Measurements from ENCODE around the gene ZNF354B. TPM values are rescaled to one million over a fixed set of nuclear protein-coding genes. Genes with fewer than 3 reads are reported as not detected.

Gene ZNF354B
- total RNA-seq, 1 donor from 2014 or later, result 9.8 TPM

GRCh38 chr5:178818094-178818493, 41.7 kb upstream of the ZNF354B start:
- no peak for FAIRE-seq
- H3K79me2 ChIP-seq (ENCODE audit: insufficient read depth, low read length), result no peaks in the 10 kb centered on the region

GRCh38 chr5:178820001-178820400, 39.8 kb upstream of the ZNF354B start:
- Mint-ChIP-seq H3K27ac (ENCODE audit: unreplicated experiment) (no peak overlapping the region), H3K36me3 (ENCODE audit: low read depth, unreplicated experiment) (no peaks in the 10 kb centered on the region), H3K9me3 (ENCODE audit: unreplicated experiment) (no peaks in the 10 kb centered on the region), H3K27me3 (ENCODE audit: low read depth, unreplicated experiment) (peaks cover 7% of the 10 kb centered on the region), H3K4me3 (ENCODE audit: unreplicated experiment) (no peak overlapping the region), H3K4me1 (ENCODE audit: low read depth, unreplicated experiment) (no peaks in the 10 kb centered on the region)
- H3K4me3 ChIP-seq (ENCODE audit: insufficient read depth, low read depth, low read length), result no peak overlapping the region
- no peak overlapping the region for H3K27ac ChIP-seq (ENCODE audit: low read depth, low read length)
- no peaks in the 10 kb centered on the region for H3K4me1 ChIP-seq (ENCODE audit: insufficient read depth, low read length)
- peaks cover 2% of the 10 kb centered on the region for H3K9me3 ChIP-seq (ENCODE audit: insufficient read depth, low read depth, low read length)
- TF ChIP-seq CTCF (IDR thresholded peaks at IDR 0.05; ENCODE audit: insufficient read depth, low read depth, low read length) (no peak), EZH2 (IDR thresholded peaks at IDR 0.05; ENCODE audit: insufficient read depth, low read length) (no peak)
- no peak overlapping the region for H3K9ac ChIP-seq (ENCODE audit: low read length)
- FAIRE-seq (no peak), DNase-seq (ENCODE audit: low read depth) (no peak)
- no peak overlapping the region for H3K4me2 ChIP-seq (ENCODE audit: low read length)
- no peak overlapping the region for H2AFZ ChIP-seq (ENCODE audit: low read depth, low read length)
- no peaks in the 10 kb centered on the region for H3K79me2 ChIP-seq (ENCODE audit: insufficient read depth, low read length)
- H4K20me1 ChIP-seq (ENCODE audit: insufficient read depth, low read length), result no peaks in the 10 kb centered on the region
- H3K36me3 ChIP-seq (ENCODE audit: insufficient read depth, low read length), result no peaks in the 10 kb centered on the region
- H3K27me3 ChIP-seq (ENCODE audit: insufficient read depth, low read length), result no peaks in the 10 kb centered on the region

More at GRCh38 chr5:178818094-178818493, 41.7 kb upstream of the ZNF354B start:
- Mint-ChIP-seq H3K27me3 (ENCODE audit: low read depth, unreplicated experiment) (peaks cover 7% of the 10 kb centered on the region), H3K4me3 (ENCODE audit: unreplicated experiment) (no peak overlapping the region), H3K9me3 (ENCODE audit: unreplicated experiment) (no peaks in the 10 kb centered on the region), H3K4me1 (ENCODE audit: low read depth, unreplicated experiment) (no peaks in the 10 kb centered on the region), H3K36me3 (ENCODE audit: low read depth, unreplicated experiment) (no peaks in the 10 kb centered on the region), H3K27ac (ENCODE audit: unreplicated experiment) (no peak overlapping the region)
- Histone ChIP-seq H3K9ac (ENCODE audit: low read length) (no peak overlapping the region), H3K4me3 (ENCODE audit: insufficient read depth, low read depth, low read length) (no peak overlapping the region), H3K9me3 (ENCODE audit: insufficient read depth, low read depth, low read length) (peaks cover 2% of the 10 kb centered on the region), H3K36me3 (ENCODE audit: insufficient read depth, low read length) (no peaks in the 10 kb centered on the region), H3K4me2 (ENCODE audit: low read length) (no peak overlapping the region), H3K27me3 (ENCODE audit: insufficient read depth, low read length) (no peaks in the 10 kb centered on the region), H4K20me1 (ENCODE audit: insufficient read depth, low read length) (no peaks in the 10 kb centered on the region), H3K27ac (ENCODE audit: low read depth, low read length) (no peak overlapping the region), H2AFZ (ENCODE audit: low read depth, low read length) (no peak overlapping the region), H3K4me1 (ENCODE audit: insufficient read depth, low read length) (no peaks in the 10 kb centered on the region)
- no peak for DNase-seq (ENCODE audit: low read depth)
- TF ChIP-seq CTCF (IDR thresholded peaks at IDR 0.05; ENCODE audit: insufficient read depth, low read depth, low read length), result no peak
- TF ChIP-seq EZH2 (IDR thresholded peaks at IDR 0.05; ENCODE audit: insufficient read depth, low read length), result no peak

- Histone ChIP-seq H2AFZ (ENCODE audit: low read depth, low read length) (no peak overlapping the region), H3K4me1 (ENCODE audit: insufficient read depth, low read length) (no peaks in the 10 kb centered on the region)
Measured at GRCh38 chr5:178825444-178825843, 34.3 kb upstream of the ZNF354B start.

More at GRCh38 chr5:178825444-178825843, 34.3 kb upstream of the ZNF354B start:
- Mint-ChIP-seq H3K36me3 (ENCODE audit: low read depth, unreplicated experiment) (no peaks in the 10 kb centered on the region), H3K27me3 (ENCODE audit: low read depth, unreplicated experiment) (no peaks in the 10 kb centered on the region), H3K9me3 (ENCODE audit: unreplicated experiment) (no peaks in the 10 kb centered on the region), H3K4me1 (ENCODE audit: low read depth, unreplicated experiment) (peaks cover 10% of the 10 kb centered on the region), H3K4me3 (ENCODE audit: unreplicated experiment) (no peak overlapping the region), H3K27ac (ENCODE audit: unreplicated experiment) (no peak overlapping the region)
- no peak for DNase-seq (ENCODE audit: low read depth)
- Histone ChIP-seq H3K4me3 (ENCODE audit: insufficient read depth, low read depth, low read length) (no peak overlapping the region), H3K36me3 (ENCODE audit: insufficient read depth, low read length) (no peaks in the 10 kb centered on the region), H3K9me3 (ENCODE audit: insufficient read depth, low read depth, low read length) (peaks cover 4% of the 10 kb centered on the region), H3K27me3 (ENCODE audit: insufficient read depth, low read length) (no peaks in the 10 kb centered on the region), H3K79me2 (ENCODE audit: insufficient read depth, low read length) (no peaks in the 10 kb centered on the region), H3K9ac (ENCODE audit: low read length) (no peak overlapping the region), H3K27ac (ENCODE audit: low read depth, low read length) (no peak overlapping the region), H4K20me1 (ENCODE audit: insufficient read depth, low read length) (no peaks in the 10 kb centered on the region), H3K4me2 (ENCODE audit: low read length) (no peak overlapping the region)
- TF ChIP-seq EZH2 (IDR thresholded peaks at IDR 0.05; ENCODE audit: insufficient read depth, low read length) (no peak), CTCF (IDR thresholded peaks at IDR 0.05; ENCODE audit: insufficient read depth, low read depth, low read length) (no peak)
- no peak for FAIRE-seq

Measured in astrocyte (in vitro differentiated cells and primary cell).